ENCODE measurements around the gene NACC2. TPM values are rescaled to one million over a fixed set of nuclear protein-coding genes. Genes with fewer than 3 reads are reported as not detected.

The NACC2 gene
- total RNA-seq, 1 donor from 2014 or later, result 9.6 TPM

DNA sequence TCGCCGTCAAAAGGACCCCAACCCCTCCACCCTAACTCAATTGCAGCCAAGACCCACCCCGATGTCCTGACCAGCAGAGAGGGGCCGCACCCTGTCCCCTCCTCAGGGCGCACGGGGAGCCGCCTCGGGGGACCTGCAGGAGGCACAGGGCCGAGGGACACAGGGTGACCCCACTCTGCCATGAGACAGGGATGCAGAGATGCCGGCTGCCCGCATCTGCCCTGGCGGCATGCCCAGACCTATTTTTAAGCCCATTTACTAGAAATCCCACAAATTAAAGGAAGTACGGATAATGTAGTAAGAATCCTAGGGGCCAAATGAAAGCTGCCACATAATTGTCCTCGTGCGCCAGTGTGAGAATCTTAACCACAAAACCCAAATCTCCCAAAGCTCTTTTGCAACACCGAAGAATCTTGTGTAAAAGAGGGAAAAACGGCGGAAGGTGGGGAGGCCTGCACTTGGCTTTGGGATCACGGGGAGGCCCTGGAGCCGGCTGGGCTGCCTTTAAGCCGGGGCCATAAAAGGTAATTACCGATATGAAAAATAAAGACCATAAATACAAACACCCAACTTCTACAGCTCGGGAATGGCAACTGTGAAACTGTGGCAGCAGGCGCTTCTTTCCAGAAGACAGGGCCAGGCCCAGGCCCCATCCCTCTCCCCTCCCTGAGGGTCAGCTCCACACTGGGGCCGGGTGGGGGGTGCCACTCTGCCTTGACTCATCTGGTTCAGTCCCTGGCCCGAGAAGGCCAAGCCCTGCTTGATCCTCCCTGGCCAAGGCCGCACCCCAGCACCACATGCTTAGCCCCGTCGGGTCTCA, 35.0 kb downstream of the NACC2 start:
- Mint-ChIP-seq H3K27ac (ENCODE audit: unreplicated experiment) (no peak overlapping the region), H3K36me3 (ENCODE audit: low read depth, unreplicated experiment) (peaks cover 4% of the 10 kb centered on the region), H3K9me3 (ENCODE audit: unreplicated experiment) (no peaks in the 10 kb centered on the region), H3K4me3 (ENCODE audit: unreplicated experiment) (no peak overlapping the region), H3K4me1 (ENCODE audit: unreplicated experiment) (no peaks in the 10 kb centered on the region), H3K27me3 (ENCODE audit: unreplicated experiment) (no peaks in the 10 kb centered on the region)
- TF ChIP-seq, protein P1, sequence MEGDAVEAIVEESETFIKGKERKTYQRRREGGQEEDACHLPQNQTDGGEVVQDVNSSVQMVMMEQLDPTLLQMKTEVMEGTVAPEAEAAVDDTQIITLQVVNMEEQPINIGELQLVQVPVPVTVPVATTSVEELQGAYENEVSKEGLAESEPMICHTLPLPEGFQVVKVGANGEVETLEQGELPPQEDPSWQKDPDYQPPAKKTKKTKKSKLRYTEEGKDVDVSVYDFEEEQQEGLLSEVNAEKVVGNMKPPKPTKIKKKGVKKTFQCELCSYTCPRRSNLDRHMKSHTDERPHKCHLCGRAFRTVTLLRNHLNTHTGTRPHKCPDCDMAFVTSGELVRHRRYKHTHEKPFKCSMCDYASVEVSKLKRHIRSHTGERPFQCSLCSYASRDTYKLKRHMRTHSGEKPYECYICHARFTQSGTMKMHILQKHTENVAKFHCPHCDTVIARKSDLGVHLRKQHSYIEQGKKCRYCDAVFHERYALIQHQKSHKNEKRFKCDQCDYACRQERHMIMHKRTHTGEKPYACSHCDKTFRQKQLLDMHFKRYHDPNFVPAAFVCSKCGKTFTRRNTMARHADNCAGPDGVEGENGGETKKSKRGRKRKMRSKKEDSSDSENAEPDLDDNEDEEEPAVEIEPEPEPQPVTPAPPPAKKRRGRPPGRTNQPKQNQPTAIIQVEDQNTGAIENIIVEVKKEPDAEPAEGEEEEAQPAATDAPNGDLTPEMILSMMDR (IDR thresholded peaks at IDR 0.05; ENCODE audit: unreplicated experiment), result no peak
- DNase-seq (ENCODE audit: low spot score), result no peak

- Mint-ChIP-seq H3K9me3 (ENCODE audit: unreplicated experiment) (no peaks in the 10 kb centered on the region), H3K27me3 (ENCODE audit: unreplicated experiment) (no peaks in the 10 kb centered on the region), H3K4me1 (ENCODE audit: unreplicated experiment) (no peaks in the 10 kb centered on the region), H3K4me3 (ENCODE audit: unreplicated experiment) (no peak overlapping the region), H3K36me3 (ENCODE audit: low read depth, unreplicated experiment) (peaks cover 4% of the 10 kb centered on the region), H3K27ac (ENCODE audit: unreplicated experiment) (no peak overlapping the region)
- peak; percentile 6 for DNase-seq (ENCODE audit: low spot score)
- TF ChIP-seq, protein P1 (IDR thresholded peaks at IDR 0.05; ENCODE audit: unreplicated experiment), result no peak
Measured at GRCh38 chr9:136059321-136059791, 35.7 kb downstream of the NACC2 start.

GRCh38 chr9:136058801-136059302, 36.2 kb downstream of the NACC2 start:
- H3K4me1 Mint-ChIP-seq (ENCODE audit: unreplicated experiment), result no peaks in the 10 kb centered on the region
- no peaks in the 10 kb centered on the region for H3K9me3 Mint-ChIP-seq (ENCODE audit: unreplicated experiment)
- TF ChIP-seq, protein P1 (IDR thresholded peaks at IDR 0.05; ENCODE audit: unreplicated experiment), result no peak
- H3K4me3 Mint-ChIP-seq (ENCODE audit: unreplicated experiment), result no peak overlapping the region
- H3K27me3 Mint-ChIP-seq (ENCODE audit: unreplicated experiment), result no peaks in the 10 kb centered on the region
- DNase-seq (ENCODE audit: low spot score), result peak; percentile 4
- H3K36me3 Mint-ChIP-seq (ENCODE audit: low read depth, unreplicated experiment), result peaks cover 4% of the 10 kb centered on the region
- H3K27ac Mint-ChIP-seq (ENCODE audit: unreplicated experiment), result no peak overlapping the region

DNA sequence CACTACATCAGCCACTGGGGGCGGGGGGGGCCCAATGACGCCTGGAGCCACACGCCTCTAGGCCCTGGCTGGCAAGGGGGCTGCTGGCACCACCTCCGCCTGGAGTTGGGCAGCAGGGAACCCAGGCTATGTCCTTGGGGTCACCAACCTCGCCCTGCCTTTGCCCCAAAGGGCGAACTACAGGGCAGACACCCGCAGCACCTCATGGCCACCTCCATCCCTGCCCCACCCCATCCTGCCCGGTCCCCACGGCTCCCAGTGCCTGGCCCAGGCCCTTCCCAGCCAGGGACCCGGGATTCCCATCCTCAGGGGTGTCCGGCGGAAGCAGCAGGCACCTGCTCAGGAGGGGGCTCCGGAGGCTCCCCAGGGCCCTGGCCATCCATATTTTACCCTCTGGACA, 37.0 kb downstream of the NACC2 start:
- Mint-ChIP-seq H3K27me3 (ENCODE audit: unreplicated experiment) (no peaks in the 10 kb centered on the region), H3K36me3 (ENCODE audit: low read depth, unreplicated experiment) (peaks cover 3% of the 10 kb centered on the region), H3K9me3 (ENCODE audit: unreplicated experiment) (no peaks in the 10 kb centered on the region), H3K4me3 (ENCODE audit: unreplicated experiment) (no peak overlapping the region), H3K4me1 (ENCODE audit: unreplicated experiment) (no peaks in the 10 kb centered on the region), H3K27ac (ENCODE audit: unreplicated experiment) (no peak overlapping the region)
- DNase-seq (ENCODE audit: low spot score), result no peak
- TF ChIP-seq, protein P1 (IDR thresholded peaks at IDR 0.05; ENCODE audit: unreplicated experiment), result no peak

All from endothelial cell (in vitro differentiated cells).